GM18861 (cell line): ENCODE results near the gene SORCS1.
A peak's percentile ranks its signal among the peaks of the same experiment; 100 is the strongest.

Experiments used
- ATAC-seq: cut with Tn5 transposase; IDR thresholded peaks from one replicate; pipeline ENCODE4 v1.9.1; 2021; ENCODE audit not compliant: unreplicated experiment

Gene SORCS1

GRCh38 chr10:106908225-106908624 is 256.3 kb downstream of the SORCS1 start:
- ATAC-seq, result no peak

- no peak for ATAC-seq
Observed at GRCh38 chr10:106904209-106904608, 260.3 kb downstream of the SORCS1 start.

GRCh38 chr10:106903180-106903579 is 261.3 kb downstream of the SORCS1 start:
- ATAC-seq, result no peak

GRCh38 chr10:106900016-106900652 is 264.4 kb downstream of the SORCS1 start:
- ATAC-seq, result no peak

- no peak for ATAC-seq
Observed at GRCh38 chr10:106898446-106898845, 266.1 kb downstream of the SORCS1 start.

- no peak for ATAC-seq
Observed at GRCh38 chr10:106897719-106898118, 266.8 kb downstream of the SORCS1 start.

GRCh38 chr10:106894692-106895091 is 269.8 kb downstream of the SORCS1 start:
- ATAC-seq, result no peak

- no peak for ATAC-seq
Observed at GRCh38 chr10:106877574-106877973, 286.9 kb downstream of the SORCS1 start.

- no peak for ATAC-seq
Observed at GRCh38 chr10:106874604-106874889, 290.0 kb downstream of the SORCS1 start.

GRCh38 chr10:106873770-106874603 is 290.5 kb downstream of the SORCS1 start:
- ATAC-seq, result peak; percentile 43

- ATAC-seq, result peak; percentile 50
Observed at GRCh38 chr10:106872176-106872575, 292.3 kb downstream of the SORCS1 start.

GRCh38 chr10:106866244-106866845 is 298.2 kb downstream of the SORCS1 start:
- ATAC-seq, result peak; percentile 75

GRCh38 chr10:106864031-106864430 is 300.5 kb downstream of the SORCS1 start:
- ATAC-seq, result no peak

GRCh38 chr10:106863549-106863948 is 301.0 kb downstream of the SORCS1 start:
- no peak for ATAC-seq

GRCh38 chr10:106859892-106860652 is 304.4 kb downstream of the SORCS1 start:
- ATAC-seq, result no peak

GRCh38 chr10:106857728-106858127 is 306.8 kb downstream of the SORCS1 start:
- ATAC-seq, result no peak

- peak; percentile 57 for ATAC-seq
Observed at GRCh38 chr10:106857213-106857612, 307.3 kb downstream of the SORCS1 start.

GRCh38 chr10:106836933-106837663 is 327.4 kb downstream of the SORCS1 start:
- ATAC-seq, result peak; percentile 99

- ATAC-seq, result no peak
Observed at GRCh38 chr10:106832846-106833245, 331.7 kb downstream of the SORCS1 start.

- ATAC-seq, result no peak
Observed at GRCh38 chr10:106830471-106830870, 334.0 kb downstream of the SORCS1 start.

GRCh38 chr10:106830006-106830405 is 334.5 kb downstream of the SORCS1 start:
- ATAC-seq, result no peak
